K562 (cell line): ENCODE results near the gene STS. TPM values are rescaled to one million over a fixed set of nuclear protein-coding genes. Genes with fewer than 3 reads are reported as not detected.

Experiments
- ATAC-seq: fragments of 200-7000 bp; cut with Tn5 transposase; 3 replicates; pipeline ENCODE4 v1.9.1; 2020; ENCODE audit warnings: moderate library complexity
- BruUV-seq: library from RNA; stranded (reverse); fragments of 400-500 nt; replicated peaks from 2 replicates; lab custom pipeline; 2021; lab: Mats Ljungman, UMichigan
- CTCF ChIA-PET: fragments of 300-600 bp; formaldehyde crosslinking; extraction: SDS; loops from one replicate; lab custom pipeline; 2021; ENCODE audit warnings: low intra/inter-chr PET ratio; lab: Yijun Ruan, JAX
- POLR2A ChIA-PET: fragments of 300-600, 350-650 bp; sonication (Branson Sonifier 250); formaldehyde crosslinking; extraction: SDS; loops from one replicate; lab custom pipeline; 2021; ENCODE audit warnings: antibody characterized with exemption, inconsistent platforms; lab: Yijun Ruan, JAX
- DNase-seq, 4 experiments: peaks; one replicate each; pipeline versions ENCODE4 v3.0.0 to v3.0.0-alpha.2; 2011 to 2018; ENCODE audit warnings: low spot score in 3 of 4, mixed read lengths in 3 of 4; ENCODE audit errors: extremely low read depth in 1 of 4
- FAIRE-seq: peaks from 2 replicates; lab custom pipeline; 2011; peaks lifted over from hg19 to GRCh38; lab: Jason Lieb, UNC
- H2AFZ ChIP-seq: 2 replicates; pipeline ENCODE4 v1.6.0; 2011; ENCODE audit warnings: low read depth, low read length, control low read depth, inconsistent platforms
- H3K27ac ChIP-seq: fragments of 200-600 bp; 3 replicates; pipeline ENCODE4 v1.8.0; 2011; ENCODE audit warnings: low read depth, mild to moderate bottlenecking, control low read depth, inconsistent platforms, low read length, moderate library complexity, mixed read lengths; ENCODE audit errors: extremely low read depth
- H3K27me3 ChIP-seq, 2 experiments: fragments of 300-600 bp in 1 of 2; 2 replicates in 1 of 2; 3 replicates in 1 of 2; pipeline versions ENCODE4 v1.6.0 to v1.8.0; 2011; ENCODE audit warnings: inconsistent platforms in 2 of 2, low read length in 2 of 2, mild to moderate bottlenecking in 1 of 2, mixed read lengths in 1 of 2, moderate library complexity in 1 of 2; ENCODE audit not compliant: control insufficient read depth in 2 of 2, insufficient read depth in 2 of 2
- H3K36me3 ChIP-seq: fragments of 300-600 bp; 3 replicates; pipeline ENCODE4 v1.8.0; 2011; ENCODE audit warnings: mild to moderate bottlenecking, low read length, inconsistent platforms; ENCODE audit not compliant: control insufficient read depth, insufficient read depth
- H3K4me1 ChIP-seq, 2 experiments: fragments of 200-600 bp in 1 of 2; replicated peaks in 1 of 2; 2 replicates in 1 of 2; 3 replicates in 1 of 2; pipeline versions ENCODE4 v1.5.1 to v1.8.0; 2011; ENCODE audit warnings: inconsistent platforms in 2 of 2, low read length in 2 of 2, mild to moderate bottlenecking in 1 of 2, mixed read lengths in 1 of 2, moderate library complexity in 1 of 2; ENCODE audit not compliant: control insufficient read depth in 2 of 2, insufficient read depth in 2 of 2
- H3K4me2 ChIP-seq: 2 replicates; pipeline ENCODE4 v1.6.1; 2011; ENCODE audit warnings: low read length, control low read depth, inconsistent platforms, mixed read lengths; ENCODE audit not compliant: insufficient read depth
- H3K4me3 ChIP-seq: fragments of 200-600 bp; sonication (generic), shearing (Covaris generic); 2 replicates; pipeline ENCODE4 v1.5.1; 2016; ENCODE audit warnings: control low read depth, inconsistent platforms
- H3K79me2 ChIP-seq: fragments of 200-600 bp; 3 replicates; pipeline ENCODE4 v1.8.0; 2011; ENCODE audit warnings: low read length, inconsistent platforms; ENCODE audit not compliant: control insufficient read depth, insufficient read depth
- H3K9ac ChIP-seq, 2 experiments: 2 replicates each; pipeline versions ENCODE4 v1.6.0 to v1.6.1; 2011; ENCODE audit warnings: low read depth in 2 of 2, low read length in 2 of 2, control low read depth in 1 of 2, inconsistent platforms in 1 of 2, mild to moderate bottlenecking in 1 of 2, mixed read lengths in 1 of 2; ENCODE audit not compliant: insufficient read depth in 1 of 2
- H3K9me1 ChIP-seq: one replicate; pipeline ENCODE4 v1.6.0; 2011; ENCODE audit warnings: inconsistent platforms, mild to moderate bottlenecking, low read length, moderate library complexity; ENCODE audit not compliant: control insufficient read depth, insufficient read depth
- H3K9me3 ChIP-seq: replicated peaks from 2 replicates; pipeline ENCODE4 v1.5.1; 2011; ENCODE audit warnings: low read depth, low read length, inconsistent platforms; ENCODE audit not compliant: control insufficient read depth, insufficient read depth
- H4K20me1 ChIP-seq: replicated peaks from 2 replicates; pipeline ENCODE4 v1.6.1; 2011; ENCODE audit warnings: low read length, inconsistent platforms, mixed read lengths; ENCODE audit not compliant: control insufficient read depth, insufficient read depth
- ESRRB ChIP-seq: fragments of 250-450 bp; sonication (Bioruptor Pico); IDR thresholded peaks from 2 replicates; pipeline ENCODE4 v1.5.0; 2020; ENCODE audit warnings: mild to moderate bottlenecking, moderate library complexity, borderline replicate concordance
- FOXJ2 ChIP-seq: fragments of 200-800 bp; sonication (Bioruptor generic); IDR thresholded peaks from 2 replicates; pipeline ENCODE4 v1.6.1; 2016; ENCODE audit warnings: missing genetic modification characterization, missing compliant biosample characterization
- FUS ChIP-seq: fragments of 200-400 bp; formaldehyde crosslinking; optimal IDR thresholded peaks from 2 replicates; pipeline ENCODE3; 2017; ENCODE audit warnings: low read depth, low read length
- HDAC1 ChIP-seq, 2 experiments: fragments of 450-650 bp; IDR thresholded peaks; 2 replicates each; pipeline ENCODE4 v1.6.1; 2016 to 2017; ENCODE audit warnings: inconsistent platforms in 1 of 2, mild to moderate bottlenecking in 1 of 2, moderate library complexity in 1 of 2
- MAZ ChIP-seq, 2 experiments: fragments of 450-650 bp in 1 of 2; sonication (generic) in 1 of 2; formaldehyde crosslinking; IDR thresholded peaks in 1 of 2; conservative IDR thresholded peaks in 1 of 2; 2 replicates each; pipeline versions ENCODE4 v1.4.0 to v1.5.0; 2020; ENCODE audit warnings: mild to moderate bottlenecking in 1 of 2, missing genetic modification reagents in 1 of 2
- MIER1 ChIP-seq: fragments of 450-650 bp; IDR thresholded peaks from 2 replicates; pipeline ENCODE4 v1.6.1; 2016; ENCODE audit warnings: antibody characterized with exemption, mild to moderate bottlenecking, low read depth
- POLR2AphosphoS2 ChIP-seq: IDR thresholded peaks from 2 replicates; pipeline ENCODE4 v1.6.1; 2012; ENCODE audit warnings: low read length, improper control_type of control experiment
- RBM39 ChIP-seq: fragments of 200-400 bp; formaldehyde crosslinking; optimal IDR thresholded peaks from 2 replicates; pipeline ENCODE3; 2018; ENCODE audit warnings: low read depth, low read length
- RERE ChIP-seq: sonication (generic); formaldehyde crosslinking; IDR thresholded peaks from 2 replicates; pipeline ENCODE4 v1.8.0; 2023; ENCODE audit warnings: missing genetic modification reagents, mild to moderate bottlenecking, borderline replicate concordance
- SAFB ChIP-seq: fragments of 200-400 bp; formaldehyde crosslinking; IDR thresholded peaks from 2 replicates; pipeline ENCODE4 v1.6.1; 2017; ENCODE audit warnings: low read depth, low read length, borderline replicate concordance
- ZC3H4 ChIP-seq: sonication (generic); formaldehyde crosslinking; IDR thresholded peaks from 2 replicates; pipeline ENCODE4 v1.9.0; 2021; ENCODE audit warnings: missing genetic modification reagents, borderline replicate concordance
- ZNF197 ChIP-seq: fragments of 200-800 bp; sonication (Bioruptor generic); IDR thresholded peaks from 2 replicates; pipeline ENCODE4 v1.6.1; 2016; ENCODE audit warnings: low read depth, missing genetic modification characterization, missing compliant biosample characterization
- ZNF445 ChIP-seq: fragments of 250-450 bp; sonication (Bioruptor Pico); IDR thresholded peaks from 2 replicates; pipeline ENCODE4 v1.4.0; 2020; ENCODE audit warnings: low read depth, mild to moderate bottlenecking, moderate library complexity
- ZNF589 ChIP-seq: fragments of 200-800 bp; sonication (Bioruptor generic); IDR thresholded peaks from 2 replicates; pipeline ENCODE4 v1.6.1; 2016; ENCODE audit warnings: low read depth, missing genetic modification characterization, missing compliant biosample characterization
- WGBS: fragments of 100-300 bp; shearing (Covaris generic); methylation state at CpG from one replicate; pipeline ENCODE4 v1.1.6; 2016; ENCODE audit warnings: low coverage, mixed read lengths; ENCODE audit not compliant: insufficient coverage; ENCODE audit errors: missing lambda C conversion rate; 5-methylcytosine and 5-hydroxymethylcytosine counted together
- in situ Hi-C: fragments of 300-500 bp; cut with MboI; formaldehyde crosslinking; loops from 4 replicates; pipeline ENCODE4 v1.15.0; 2018; ENCODE audit warnings: inconsistent platforms, mixed read lengths
- intact Hi-C: fragments of 100-400 bp; cut with micrococcal nuclease; formaldehyde crosslinking; loops from 2 replicates; pipeline ENCODE4 v1.14.2; 2022
- polyA plus RNA-seq, 8 experiments: library from polyadenylated mRNA; depleted of rRNA in 4 of 8; stranded (reverse) in 5 of 8; unstranded in 3 of 8; fragments of >200 nt; fragmentation: Nextera tagmentation in 2 of 8; fragmentation: Illumina TruSeq in 1 of 8; extraction: Ambion mirVana in 2 of 8; extraction: Trizol in 1 of 8; gene quantifications; 2 replicates each; pipeline versions ENCODE4 v1.2.1 to v1.2.3, GENCODE V29; 2011 to 2014; ENCODE audit warnings: inconsistent platforms in 1 of 8, missing spikeins in 1 of 8
- total RNA-seq, 7 experiments: library from RNA; depleted of rRNA in 6 of 7; stranded (reverse); fragments of >200 nt in 6 of 7; fragmentation: Illumina TruSeq in 2 of 7; extraction: Trizol in 2 of 7; gene quantifications; 2 replicates each; pipeline versions ENCODE4 v1.2.1 to v1.2.3, GENCODE V29; 2011 to 2021; ENCODE audit warnings: low replicate concordance in 1 of 7

Gene STS
- total and polyA plus RNA-seq, 9 of the 15 experiments (the other 6 are each of a cell fraction or from before 2014, with no cell fraction given), result 0.14 to 1.3 (median 0.63) TPM

- no peak for FAIRE-seq
- Histone ChIP-seq H3K9ac (no peak overlapping the region), H3K4me1 (no peaks in the 10 kb centered on the region; a peak in 3 of 5 replicates), H3K4me3 (no peak overlapping the region), H3K79me2 (no peaks in the 10 kb centered on the region; the same call in 2 of the 3 replicates), H3K36me3 (0 out of 3 replicates have a peak, but pooled peaks cover 2% of the 10 kb centered on the region), H3K4me2 (no peak overlapping the region), H3K27ac (no peak overlapping the region), H3K9me3 (no peaks in the 10 kb centered on the region), H3K27me3 (no peaks in the 10 kb centered on the region), H3K9me1 (no peaks in the 10 kb centered on the region), H2AFZ (no peak overlapping the region), H4K20me1 (no peaks in the 10 kb centered on the region)
- TF ChIP-seq ZNF445 (CRISPR knock-in tag) (no peak), HDAC1 (IDR thresholded peaks at IDR 0.05) (no peak), MIER1 (no peak), RERE (CRISPR knock-in tag) (no peak), FOXJ2 (tag) (no peak), ZNF197 (CRISPR knock-in tag) (no peak), MAZ (CRISPR knock-in tag; conservative IDR thresholded peaks at IDR 0.05 in 1 of 2, IDR thresholded peaks at IDR 0.05 in 1 of 2) (no peak), FUS (no peak), RBM39 (no peak), ESRRB (CRISPR knock-in tag) (no peak), SAFB (no peak), ZNF589 (CRISPR knock-in tag) (no peak), ZC3H4 (CRISPR knock-in tag) (no peak), POLR2AphosphoS2 (no peak)
- ChIA-PET CTCF (no interaction called here), POLR2A (no interaction called here)
- no peak for DNase-seq
- BruUV-seq, result no TSS peak
- ATAC-seq, result no peak
- in situ Hi-C loops, result no loop called here
- intact Hi-C loops, result no loop called here
- 95% methylated on average over 4 of the region's 6 CpGs for WGBS
Measured at GRCh38 chrX:7111518-7111917, 36.0 kb upstream of the STS start.
